Uterus (tissue), 2 donors: ENCODE results near the gene ANKDD1B.
"Not testable (repeated sequence)": the region's sequence is repeated elsewhere in the genome, so short reads cannot be mapped to it uniquely, and the experiment has no call there.

ENCODE experiments used
- POLR2A ChIP-seq, 2 donors: fragments of 450-650 bp; IDR thresholded peaks; one replicate each; pipeline ENCODE4 v1.6.1; 2016; ENCODE audit warnings: antibody characterized with exemption in 2 of 2, mild to moderate bottlenecking in 1 of 2, moderate library complexity in 1 of 2
- TF ChIP-seq, protein P1 (sequence below), 4 experiments: fragments of 200-600 bp in 2 of 4; fragments of 450-650 bp in 2 of 4; sonication (generic) in 2 of 4; IDR thresholded peaks; one replicate each; pipeline ENCODE4 v1.5.1; 2016 to 2019; ENCODE audit warnings: antibody characterized with exemption in 4 of 4, mild to moderate bottlenecking in 2 of 4, moderate library complexity in 1 of 4

DNA sequence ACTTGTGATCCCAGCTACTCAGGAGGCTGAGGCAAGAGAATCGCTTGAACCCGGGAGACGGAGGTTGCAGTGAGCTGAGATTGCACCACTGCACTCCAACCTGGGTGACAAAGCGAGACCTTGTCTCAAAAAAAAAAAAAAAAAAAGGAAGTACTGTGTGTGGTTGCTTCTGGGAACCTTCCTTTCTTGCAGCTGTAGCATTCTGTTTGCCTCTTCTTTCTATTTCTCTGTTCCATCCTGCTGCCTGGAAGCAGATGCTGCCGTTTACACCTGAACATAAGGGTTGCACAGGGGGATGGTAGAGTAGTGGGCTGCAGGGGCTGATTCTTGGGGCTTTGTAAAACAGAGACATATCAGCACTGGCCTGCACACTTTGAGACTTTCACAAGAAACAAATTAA is 3.9 kb upstream of the ANKDD1B start:
- TF ChIP-seq POLR2A (IDR thresholded peaks at IDR 0.05) = not testable (repeated sequence)
- TF ChIP-seq, protein P1, sequence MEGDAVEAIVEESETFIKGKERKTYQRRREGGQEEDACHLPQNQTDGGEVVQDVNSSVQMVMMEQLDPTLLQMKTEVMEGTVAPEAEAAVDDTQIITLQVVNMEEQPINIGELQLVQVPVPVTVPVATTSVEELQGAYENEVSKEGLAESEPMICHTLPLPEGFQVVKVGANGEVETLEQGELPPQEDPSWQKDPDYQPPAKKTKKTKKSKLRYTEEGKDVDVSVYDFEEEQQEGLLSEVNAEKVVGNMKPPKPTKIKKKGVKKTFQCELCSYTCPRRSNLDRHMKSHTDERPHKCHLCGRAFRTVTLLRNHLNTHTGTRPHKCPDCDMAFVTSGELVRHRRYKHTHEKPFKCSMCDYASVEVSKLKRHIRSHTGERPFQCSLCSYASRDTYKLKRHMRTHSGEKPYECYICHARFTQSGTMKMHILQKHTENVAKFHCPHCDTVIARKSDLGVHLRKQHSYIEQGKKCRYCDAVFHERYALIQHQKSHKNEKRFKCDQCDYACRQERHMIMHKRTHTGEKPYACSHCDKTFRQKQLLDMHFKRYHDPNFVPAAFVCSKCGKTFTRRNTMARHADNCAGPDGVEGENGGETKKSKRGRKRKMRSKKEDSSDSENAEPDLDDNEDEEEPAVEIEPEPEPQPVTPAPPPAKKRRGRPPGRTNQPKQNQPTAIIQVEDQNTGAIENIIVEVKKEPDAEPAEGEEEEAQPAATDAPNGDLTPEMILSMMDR (IDR thresholded peaks at IDR 0.05) = not testable (repeated sequence)
